GM21576 (cell line): Measurements from ENCODE around the gene MFSD1.
"Not testable (repeated sequence)": the region's sequence is repeated elsewhere in the genome, so short reads cannot be mapped to it uniquely, and the experiment has no call there.

Experiments used
- ATAC-seq: cut with Tn5 transposase; IDR thresholded peaks from one replicate; pipeline ENCODE4 v1.9.1; 2021; ENCODE audit warnings: mild to moderate bottlenecking, moderate library complexity; ENCODE audit not compliant: unreplicated experiment

Gene MFSD1

DNA sequence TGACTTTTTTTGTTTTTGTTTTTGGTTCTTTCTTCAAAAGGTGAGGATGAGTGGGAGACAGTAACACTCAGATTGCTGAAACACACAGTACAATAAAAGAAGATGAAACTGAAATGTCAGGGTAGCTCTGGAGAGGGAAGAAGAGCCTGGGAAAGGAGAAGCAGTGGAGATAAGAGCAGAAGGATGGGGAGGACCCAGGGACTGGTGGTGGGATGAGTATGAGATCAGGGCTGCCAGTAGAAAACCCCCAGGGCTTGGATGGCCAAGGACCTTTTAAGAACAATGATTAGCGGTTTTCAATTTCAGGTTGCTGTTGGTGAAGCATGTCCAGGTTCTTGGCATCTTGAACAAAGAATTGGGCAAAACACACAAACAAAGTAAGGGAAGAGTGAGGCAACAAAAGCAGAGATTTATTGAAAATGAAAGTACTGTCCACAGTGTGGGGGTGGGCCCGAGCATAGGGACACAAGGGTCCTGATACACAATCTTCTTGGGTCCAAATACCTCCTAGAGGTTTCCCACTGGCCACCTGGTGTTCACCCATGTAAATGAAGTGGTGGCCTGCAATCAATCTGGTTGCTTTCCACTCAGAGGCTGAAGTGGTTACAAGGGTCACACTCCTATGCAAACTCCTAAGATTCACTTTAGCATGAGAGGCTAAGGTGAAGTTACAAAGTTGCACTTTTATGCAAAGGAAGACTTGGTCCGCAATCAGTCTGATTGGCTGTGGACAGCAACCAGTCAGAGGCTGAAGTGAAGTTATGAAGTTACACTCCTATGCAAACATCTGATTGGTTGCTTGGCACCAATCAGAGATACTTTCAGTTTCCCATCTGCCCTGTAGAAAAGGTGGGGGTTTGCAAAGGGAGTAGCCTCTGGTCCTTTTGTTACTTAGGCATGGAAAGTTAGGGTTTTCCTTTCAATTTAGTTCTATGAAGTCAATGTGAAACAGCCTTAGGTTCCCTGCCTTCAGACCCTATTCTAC, 26.1 kb upstream of the MFSD1 start:
- ATAC-seq, result no peak

DNA sequence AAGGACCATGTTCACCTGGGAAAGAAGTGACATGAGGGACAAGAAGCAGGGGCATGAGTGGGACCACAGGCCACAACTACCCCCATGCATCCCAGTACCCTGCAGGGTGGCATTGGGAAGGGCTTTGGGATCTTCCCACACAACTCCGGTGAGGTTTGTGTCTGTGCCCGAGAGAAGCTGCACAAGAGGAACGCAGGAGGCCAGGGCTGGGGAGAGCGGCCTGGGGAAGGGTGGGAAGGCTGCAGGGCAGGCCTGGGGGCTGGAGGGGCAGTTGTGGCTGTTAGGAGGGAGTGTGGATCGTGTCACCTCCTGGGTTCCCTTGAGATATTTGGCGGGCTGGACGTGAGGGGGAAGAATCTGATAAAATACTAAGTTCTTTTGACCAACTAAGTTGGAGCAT, 25.3 kb upstream of the MFSD1 start:
- ATAC-seq, result no peak

DNA sequence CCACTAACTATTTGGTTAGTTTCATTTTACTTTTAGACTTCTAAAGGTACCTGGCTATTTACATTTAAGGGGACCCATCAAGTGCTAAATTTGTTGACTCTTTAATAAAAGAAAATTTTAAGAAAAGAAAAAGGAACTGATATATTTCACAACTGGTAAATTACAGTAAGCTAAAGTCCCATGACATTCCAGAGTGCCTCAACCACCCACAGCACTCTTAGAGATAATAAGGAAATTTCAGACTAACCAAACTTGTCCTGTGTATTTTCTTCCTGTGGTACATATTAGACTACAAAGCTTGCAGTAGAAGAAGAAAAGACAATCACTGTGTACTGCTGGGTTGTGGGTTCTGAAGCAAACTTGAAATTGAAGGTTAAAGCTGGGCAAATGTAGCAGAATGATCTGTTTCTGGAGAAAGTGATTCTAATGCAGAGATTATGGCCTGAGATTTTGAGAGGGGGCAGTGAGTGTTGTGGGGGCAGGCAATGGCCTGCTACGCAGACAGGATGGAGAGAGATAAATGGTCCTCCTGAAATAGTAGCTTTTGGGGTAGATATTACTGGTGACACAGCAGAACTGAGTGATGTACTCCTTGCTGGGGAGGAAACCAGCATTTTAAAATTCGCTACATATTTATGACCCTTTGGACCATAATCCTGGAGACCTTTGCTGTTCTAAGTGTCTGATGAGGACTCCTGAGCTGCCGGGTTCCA, 24.5 kb upstream of the MFSD1 start:
- ATAC-seq, result no peak

DNA sequence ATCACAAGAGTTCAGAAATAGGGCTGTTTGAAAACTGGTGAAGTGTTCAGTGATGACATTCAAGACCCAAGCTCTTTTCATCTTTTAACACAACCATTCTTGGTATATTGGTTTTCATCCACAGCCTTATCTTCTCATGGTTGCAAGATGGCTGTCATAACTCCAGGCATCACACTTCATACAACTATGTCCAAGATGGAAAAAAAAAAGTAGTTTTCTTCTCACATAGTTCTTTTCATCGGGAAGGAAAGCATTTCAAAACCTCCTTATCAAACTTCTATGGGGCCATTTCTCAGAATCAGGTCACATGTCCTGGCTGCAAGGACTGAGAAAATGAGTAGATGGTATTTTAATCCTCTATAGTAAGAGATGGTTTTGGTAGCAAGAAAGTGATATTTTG, 21.1 kb upstream of the MFSD1 start:
- no peak for ATAC-seq

DNA sequence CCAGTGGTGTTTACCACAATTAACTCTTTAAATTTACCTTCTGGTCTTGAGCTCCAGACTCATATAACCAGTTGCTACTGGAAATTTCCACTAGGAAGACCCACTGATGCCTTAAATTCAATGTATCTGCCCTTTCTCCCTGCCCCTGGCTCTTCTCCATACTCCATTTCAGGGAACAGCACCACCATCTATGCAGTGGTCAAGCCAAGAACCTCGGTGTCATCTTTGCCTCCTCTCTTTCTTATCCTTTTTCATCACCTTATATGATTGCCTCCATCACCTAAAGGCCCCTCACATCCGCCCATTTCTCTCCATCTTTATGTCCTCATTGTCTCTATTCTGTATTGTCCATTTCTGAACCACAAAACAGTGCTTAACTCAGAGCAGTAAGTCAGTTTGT, 20.7 kb upstream of the MFSD1 start:
- no peak for ATAC-seq

DNA sequence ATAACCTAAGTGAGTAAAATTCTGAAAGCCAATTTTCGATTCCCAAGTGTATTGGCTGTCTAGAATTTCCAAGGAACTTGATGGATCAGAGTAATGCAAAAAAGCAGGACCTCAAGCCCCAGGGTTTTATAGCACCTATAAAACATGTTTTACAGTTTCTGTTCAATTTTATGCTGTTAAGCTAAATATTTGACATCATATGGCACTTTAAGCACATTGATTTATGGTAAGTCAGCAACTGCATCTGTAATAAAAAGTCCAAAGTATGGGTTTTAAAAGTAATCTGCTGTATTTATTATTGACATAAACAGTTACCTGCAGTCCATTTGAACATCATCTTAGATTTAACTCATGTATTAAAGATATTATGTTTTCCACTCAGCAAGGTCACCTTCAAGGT, 20.0 kb upstream of the MFSD1 start:
- no peak for ATAC-seq

DNA sequence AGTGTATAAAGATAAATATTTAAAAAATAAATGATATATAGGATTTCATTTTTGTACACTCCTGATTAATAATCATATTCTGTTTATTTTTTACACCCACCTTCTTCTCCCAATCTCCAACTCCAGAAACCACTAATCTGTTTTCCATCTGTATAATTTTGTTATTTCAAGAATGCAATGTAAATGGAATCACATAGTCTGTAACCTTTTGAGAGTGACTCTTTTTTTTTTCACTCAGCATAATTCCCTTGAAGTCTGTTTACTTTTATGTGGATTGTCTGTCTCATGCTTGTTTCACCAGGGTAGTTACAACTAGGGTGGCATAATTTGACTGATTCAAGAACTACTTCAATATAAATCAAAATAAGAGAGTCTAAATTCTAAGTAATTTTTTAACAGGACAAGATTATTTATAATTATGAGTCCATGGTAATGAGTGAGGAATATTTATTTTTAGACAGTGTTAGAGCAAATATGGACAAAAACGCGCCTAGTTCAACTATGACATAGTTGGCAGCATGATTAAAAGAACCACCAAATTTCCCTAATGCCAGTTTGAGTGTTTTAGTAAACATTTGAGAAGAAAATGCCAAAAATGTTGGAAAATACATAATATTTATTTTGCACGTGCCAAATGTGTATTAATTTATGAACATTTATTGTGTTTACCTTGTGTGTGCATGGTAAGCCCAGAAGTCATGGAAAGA, 19.4 kb upstream of the MFSD1 start:
- ATAC-seq, result no peak

DNA sequence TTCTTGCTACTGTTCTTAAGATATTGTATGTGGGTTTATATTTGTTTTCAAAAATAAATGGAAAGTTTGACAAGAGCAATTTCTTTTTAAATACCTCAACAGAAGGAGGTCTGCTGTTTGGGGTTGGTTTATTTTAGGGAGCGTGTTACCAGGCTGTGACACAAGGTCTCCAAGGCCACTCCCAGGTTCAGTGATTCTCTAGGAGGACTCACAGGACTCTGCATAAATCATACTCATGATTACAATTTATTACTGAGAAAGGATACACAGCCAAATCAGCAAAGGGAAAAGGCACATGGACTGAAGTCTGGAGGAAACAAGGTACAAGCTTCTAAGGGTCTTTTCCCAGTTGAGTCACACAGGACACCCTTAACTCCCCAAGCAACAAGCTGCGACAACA, 18.8 kb upstream of the MFSD1 start:
- ATAC-seq, result no peak

DNA sequence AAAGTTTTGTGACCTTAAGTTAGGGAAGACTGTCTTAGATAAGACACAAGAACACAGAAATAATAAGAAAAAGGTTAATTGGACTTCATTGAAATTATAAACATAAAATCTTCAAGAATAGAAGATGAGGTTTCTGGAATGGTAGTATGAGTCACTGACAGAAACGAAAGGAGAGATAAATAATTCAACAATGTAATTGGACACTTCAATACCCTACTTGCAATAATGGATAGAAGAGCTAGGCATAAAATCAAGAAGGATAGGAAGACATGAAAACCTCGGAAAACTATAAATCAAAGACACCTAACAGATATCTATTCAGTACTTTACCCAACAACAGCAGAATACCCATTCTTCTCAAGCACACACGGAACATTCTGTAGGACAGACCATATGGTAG, 15.9 kb upstream of the MFSD1 start:
- ATAC-seq, result no peak

DNA sequence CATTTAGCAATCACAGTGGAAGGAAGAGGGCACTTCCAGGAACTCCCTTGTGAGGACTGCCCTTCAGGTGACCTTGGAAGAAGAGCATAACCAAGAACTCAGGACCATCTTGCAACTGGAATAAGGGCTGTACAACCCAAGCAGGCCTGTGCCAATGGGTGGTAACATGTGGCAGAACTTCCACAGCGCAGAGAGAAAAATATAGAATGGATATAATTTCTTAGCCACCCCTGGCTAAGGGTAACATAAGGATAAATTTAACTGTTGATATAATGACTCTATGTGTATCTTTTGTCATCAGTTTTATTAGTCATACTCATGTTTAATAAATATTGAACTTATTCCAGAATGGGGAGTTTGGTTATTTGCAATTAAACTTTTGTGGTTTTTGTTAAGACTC, 13.4 kb upstream of the MFSD1 start:
- ATAC-seq, result no peak

DNA sequence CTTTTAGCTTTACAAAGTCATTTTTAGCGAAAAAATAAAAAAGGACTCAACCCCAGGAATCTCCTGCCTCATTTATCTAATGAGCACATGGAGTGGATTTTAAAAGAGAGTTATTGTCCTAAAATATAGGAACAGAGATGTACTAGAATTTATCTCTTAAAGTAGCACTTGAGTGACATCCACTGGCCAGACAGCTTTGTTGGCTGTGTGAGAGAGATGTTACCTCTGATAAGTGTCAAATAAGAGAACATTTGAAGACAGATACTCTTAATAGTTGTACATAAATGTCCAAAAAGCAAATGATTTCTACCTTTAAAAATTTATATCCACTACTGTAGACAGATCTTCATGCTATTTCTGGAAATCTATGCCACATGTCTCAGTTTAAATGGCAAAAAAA, 12.3 kb upstream of the MFSD1 start:
- ATAC-seq, result no peak

DNA sequence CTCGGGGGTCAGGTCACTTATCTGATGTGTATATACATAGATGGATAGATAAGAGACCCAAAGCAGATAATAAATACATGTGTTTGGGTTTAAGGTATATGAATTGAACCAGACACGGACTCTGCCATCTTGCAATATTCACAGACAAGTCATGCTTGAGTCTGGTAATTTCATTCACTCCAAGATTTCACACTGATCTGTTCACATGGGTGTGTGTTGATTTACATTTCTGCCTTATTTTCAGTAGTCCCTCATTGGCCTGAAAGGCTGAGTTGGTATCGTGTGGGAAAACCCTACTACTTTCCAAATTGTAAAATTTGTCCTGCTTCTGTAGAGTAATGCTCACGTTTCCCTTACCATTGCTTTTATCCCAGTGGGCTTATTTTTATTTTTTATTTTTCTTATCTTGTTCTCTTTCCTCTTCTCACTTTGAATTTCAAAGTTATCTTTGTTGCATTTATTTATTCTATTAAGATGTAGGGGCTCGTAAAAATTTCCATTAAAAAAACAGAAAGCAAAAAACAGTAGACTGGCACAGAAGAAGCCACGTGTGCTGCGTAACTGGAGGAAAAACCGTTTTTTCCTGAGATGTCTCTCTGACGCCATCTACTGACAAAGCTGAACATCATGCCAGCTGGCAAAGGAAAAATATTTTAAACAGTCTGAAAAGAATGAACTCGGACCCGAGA, 10.8 kb upstream of the MFSD1 start:
- peak; percentile 86 for ATAC-seq

DNA sequence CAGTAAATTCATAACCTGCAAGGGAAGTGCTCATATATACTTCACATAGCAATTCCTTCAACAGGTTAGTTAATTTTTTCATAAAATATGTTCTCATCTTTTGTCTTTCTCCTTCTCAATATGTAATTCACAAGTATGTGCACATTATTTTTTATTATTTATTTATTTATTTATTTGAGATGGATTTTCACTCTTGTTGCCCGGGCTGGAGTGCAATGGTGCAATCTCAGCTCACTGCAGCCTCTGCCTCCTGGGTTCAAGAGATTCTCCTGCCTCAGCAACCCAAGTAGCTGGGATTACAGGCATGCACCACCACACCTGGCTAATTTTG, 10.3 kb upstream of the MFSD1 start:
- ATAC-seq, result not testable (repeated sequence)

DNA sequence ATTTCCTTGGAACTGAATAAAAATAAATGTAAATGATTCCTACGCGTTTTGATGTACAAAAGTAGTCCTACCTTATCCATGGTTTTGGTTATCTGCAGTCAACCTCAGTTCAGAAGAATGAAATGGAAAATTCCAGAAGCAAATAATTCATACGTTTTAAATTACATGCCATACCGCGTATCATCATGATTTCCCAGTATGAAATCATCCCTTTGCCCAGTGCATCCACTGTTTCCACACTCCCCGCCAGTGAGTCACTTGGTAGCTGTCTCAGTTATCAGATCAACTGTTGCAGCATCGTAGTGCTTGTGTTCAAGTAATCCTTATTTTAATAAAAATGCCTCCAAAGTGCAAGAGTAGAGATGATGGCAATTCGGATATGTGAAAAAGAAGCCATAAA, 9.1 kb upstream of the MFSD1 start:
- ATAC-seq, result no peak

DNA sequence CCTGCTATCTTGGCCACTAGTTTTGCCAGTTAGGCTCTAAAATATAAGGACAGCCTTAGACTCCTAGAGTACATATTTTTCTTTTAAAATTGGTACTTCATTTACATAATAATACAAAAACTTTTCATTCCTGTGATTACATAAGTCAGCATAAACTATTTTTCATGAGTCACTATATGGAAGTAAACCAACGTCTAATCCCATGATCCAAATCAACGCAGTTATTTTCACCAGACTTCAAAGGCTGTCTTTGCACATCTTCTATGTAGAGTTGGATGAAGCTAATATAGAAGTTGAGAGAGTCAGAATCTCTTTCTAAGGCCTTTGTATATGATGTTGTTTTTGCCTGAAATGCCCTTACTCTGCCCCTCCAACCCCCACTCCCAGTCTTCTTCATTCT, 7.6 kb upstream of the MFSD1 start:
- no peak for ATAC-seq

DNA sequence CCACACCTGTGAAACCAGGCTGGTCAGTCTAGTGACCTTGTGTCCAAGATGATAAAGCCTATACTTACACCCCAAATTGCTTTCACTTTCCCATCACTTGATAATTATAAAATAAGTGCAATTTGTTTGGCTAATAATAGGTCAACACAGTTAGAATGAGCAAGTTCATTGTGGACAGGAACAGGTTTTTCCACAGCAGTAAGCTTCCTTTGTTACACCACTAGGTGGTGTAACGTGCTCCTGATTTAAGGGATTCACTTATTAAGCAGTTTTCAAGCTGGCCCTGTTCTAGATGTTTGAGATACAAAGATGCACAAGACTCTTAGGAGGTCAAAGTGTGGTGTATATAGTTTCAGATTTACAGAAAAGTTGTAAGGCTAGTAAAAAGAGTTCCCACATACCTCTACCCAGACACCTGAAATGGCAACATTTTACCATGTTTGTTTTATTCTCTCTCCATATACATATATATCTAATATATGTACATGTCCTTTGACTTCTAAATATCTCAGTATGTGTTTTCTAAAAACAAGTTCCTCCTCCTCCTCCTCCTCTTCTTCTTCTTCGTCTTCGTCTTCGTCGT, 6.8 kb upstream of the MFSD1 start:
- peak; percentile 47 for ATAC-seq

DNA sequence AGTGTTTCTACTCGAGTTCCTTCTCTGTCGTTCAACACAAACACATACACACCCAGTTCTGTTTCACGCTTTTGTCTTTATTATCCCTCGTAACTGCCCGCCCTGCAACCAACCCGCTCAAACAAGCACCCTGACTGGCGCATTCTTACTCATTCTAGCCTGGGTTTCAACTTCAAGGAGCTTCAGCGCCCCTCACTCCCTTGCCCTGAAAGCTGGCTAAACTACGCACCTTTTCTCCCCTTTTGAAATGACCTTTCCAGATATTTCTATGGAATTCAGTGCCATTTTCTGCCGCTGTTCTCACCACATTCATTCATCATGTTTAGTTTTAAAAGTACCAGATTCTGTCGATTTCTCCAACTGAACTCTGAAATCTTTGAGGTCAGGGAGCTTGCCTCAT, 653 bp upstream of the MFSD1 start:
- no peak for ATAC-seq

DNA sequence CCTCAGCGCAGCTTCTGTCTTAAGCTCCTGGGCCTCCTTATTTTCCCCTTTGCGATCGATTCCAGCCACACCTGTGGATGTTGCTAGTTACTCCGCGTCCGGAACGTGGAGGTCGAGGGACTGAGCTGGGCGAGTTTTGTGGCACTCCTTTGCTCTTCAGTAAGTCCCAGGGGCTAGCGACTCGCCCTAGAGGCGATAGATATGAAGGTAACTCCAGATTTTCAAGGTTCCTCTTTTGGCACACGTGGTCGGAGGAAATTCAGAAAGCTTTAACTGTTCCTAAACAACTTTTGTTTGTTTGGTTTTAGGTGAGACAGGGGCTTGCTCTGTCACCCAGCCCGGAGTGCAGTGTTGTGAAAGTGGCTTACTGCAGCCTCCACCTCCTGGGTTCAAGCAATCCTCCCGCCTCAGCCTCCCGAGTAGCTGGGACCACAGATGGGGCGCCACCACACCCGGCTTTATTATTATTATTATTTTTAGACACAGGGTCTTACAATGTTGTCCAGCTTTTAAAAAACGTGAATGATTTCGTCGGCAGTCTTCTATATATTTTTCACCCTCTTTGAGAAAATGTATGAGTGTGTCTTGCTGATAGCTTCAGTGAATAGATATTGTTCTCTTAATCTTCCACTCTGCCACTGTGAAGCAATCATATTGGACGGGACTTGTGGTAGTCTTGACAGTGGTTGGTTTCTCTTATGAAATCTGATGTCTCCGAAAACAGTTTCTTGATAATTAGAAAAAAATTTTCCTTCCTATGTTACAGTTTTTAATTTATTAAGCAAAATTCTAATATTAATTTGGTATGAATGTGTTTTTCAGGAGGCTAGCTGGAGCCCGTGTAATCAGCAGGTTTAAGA, 785 bp downstream of the MFSD1 start:
- peak; percentile 24 for ATAC-seq

DNA sequence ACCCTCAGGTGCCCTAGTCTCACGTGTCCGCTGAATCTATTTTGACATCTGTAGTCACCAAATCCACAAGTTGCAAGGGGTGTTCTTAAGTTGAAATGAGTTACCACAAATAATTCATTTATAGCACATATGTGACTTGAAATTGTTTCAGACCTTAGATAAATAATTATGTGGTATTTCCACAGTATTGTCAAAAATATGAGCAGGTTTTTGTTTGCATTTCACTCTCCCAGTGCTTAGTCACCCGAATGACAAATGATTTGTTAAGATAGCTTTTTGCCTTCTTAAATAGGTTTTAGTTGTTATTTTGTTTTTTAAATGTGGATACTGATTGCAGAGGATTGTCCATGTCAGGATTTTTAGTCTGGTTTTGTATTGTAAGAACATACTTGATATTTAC, 2.6 kb downstream of the MFSD1 start:
- no peak for ATAC-seq

DNA sequence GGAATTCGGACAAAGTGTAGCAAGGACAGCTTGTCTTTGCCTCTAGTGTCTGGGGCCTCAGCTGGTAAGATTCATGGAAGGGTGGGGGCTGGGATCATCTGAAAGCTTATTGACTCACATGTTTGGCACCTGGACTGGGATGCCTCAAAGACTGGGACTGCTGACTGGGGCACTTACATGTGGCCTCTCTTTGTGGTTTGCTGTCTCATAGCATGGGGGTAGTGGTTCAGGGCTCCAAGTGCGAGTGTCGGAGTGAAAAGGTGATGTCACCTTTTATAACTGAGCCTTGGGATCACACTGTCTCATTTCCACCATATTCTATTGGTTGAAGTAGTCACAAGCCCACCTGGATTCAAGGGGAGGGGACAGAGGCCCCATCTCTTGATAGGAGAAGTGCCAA, 6.8 kb downstream of the MFSD1 start:
- no peak for ATAC-seq
